Putamen (tissue), 1 donor: ENCODE data around the gene INPP4B.
A peak's percentile ranks its signal among the peaks of the same experiment; 100 is the strongest.
"Not testable (repeated sequence)": the region's sequence is repeated elsewhere in the genome, so short reads cannot be mapped to it uniquely, and the experiment has no call there.

Experiments used
- DNase-seq: peaks from one replicate; pipeline ENCODE4 v3.0.0-alpha.2; 2016; ENCODE audit warnings: low spot score

The INPP4B gene

GRCh38 chr4:142683997-142684396 lies 162.1 kb downstream of the INPP4B start:
- no peak for DNase-seq

- no peak for DNase-seq
These were observed 162.6 kb downstream of the INPP4B start for GRCh38 chr4:142683503-142683902.

- no peak for DNase-seq
These were observed 174.6 kb downstream of the INPP4B start for GRCh38 chr4:142671516-142671915.

GRCh38 chr4:142663828-142664227 lies 182.3 kb downstream of the INPP4B start:
- no peak for DNase-seq

- DNase-seq, result no peak
These were observed 185.4 kb downstream of the INPP4B start for GRCh38 chr4:142660728-142661127.

- no peak for DNase-seq
These were observed 189.9 kb downstream of the INPP4B start for GRCh38 chr4:142656178-142656577.

GRCh38 chr4:142648378-142648777 lies 197.7 kb downstream of the INPP4B start:
- no peak for DNase-seq

- no peak for DNase-seq
These were observed 200.5 kb downstream of the INPP4B start for GRCh38 chr4:142645475-142646108.

GRCh38 chr4:142644628-142645027 lies 201.5 kb downstream of the INPP4B start:
- DNase-seq, result not testable (repeated sequence)

GRCh38 chr4:142637614-142638013 lies 208.5 kb downstream of the INPP4B start:
- DNase-seq, result no peak

GRCh38 chr4:142631836-142632235 lies 214.3 kb downstream of the INPP4B start:
- no peak for DNase-seq

- DNase-seq, result no peak
These were observed 230.8 kb downstream of the INPP4B start for GRCh38 chr4:142615324-142615665.

GRCh38 chr4:142614621-142615323 lies 231.3 kb downstream of the INPP4B start:
- no peak for DNase-seq

GRCh38 chr4:142607976-142608375 lies 238.1 kb downstream of the INPP4B start:
- DNase-seq, result no peak

- DNase-seq, result no peak
These were observed 245.1 kb downstream of the INPP4B start for GRCh38 chr4:142600952-142601351.

- DNase-seq, result no peak
These were observed 248.0 kb downstream of the INPP4B start for GRCh38 chr4:142598132-142598531.

- DNase-seq, result no peak
These were observed 249.5 kb downstream of the INPP4B start for GRCh38 chr4:142596595-142596994.

- DNase-seq, result no peak
These were observed 250.0 kb downstream of the INPP4B start for GRCh38 chr4:142596121-142596520.

GRCh38 chr4:142595222-142595871 lies 250.8 kb downstream of the INPP4B start:
- DNase-seq, result no peak

- DNase-seq, result no peak
These were observed 260.7 kb downstream of the INPP4B start for GRCh38 chr4:142585411-142585810.

- no peak for DNase-seq
These were observed 262.4 kb downstream of the INPP4B start for GRCh38 chr4:142583708-142584107.

- DNase-seq, result peak; percentile 73
These were observed 263.8 kb downstream of the INPP4B start for GRCh38 chr4:142582340-142582739.

GRCh38 chr4:142581881-142582280 lies 264.2 kb downstream of the INPP4B start:
- no peak for DNase-seq
